NCI-H1105 treated with DMSO at 0.1 percent for 48 hours (cell line): Measurements from ENCODE around the gene RNU7-1.
"Not testable (repeated sequence)": the region's sequence is repeated elsewhere in the genome, so short reads cannot be mapped to it uniquely, and the experiment has no call there.

Experiments used
- DNase-seq: peaks from one replicate; lab custom pipeline; 2025; lab: John Stamatoyannopoulos, UW

The RNU7-1 gene

DNA sequence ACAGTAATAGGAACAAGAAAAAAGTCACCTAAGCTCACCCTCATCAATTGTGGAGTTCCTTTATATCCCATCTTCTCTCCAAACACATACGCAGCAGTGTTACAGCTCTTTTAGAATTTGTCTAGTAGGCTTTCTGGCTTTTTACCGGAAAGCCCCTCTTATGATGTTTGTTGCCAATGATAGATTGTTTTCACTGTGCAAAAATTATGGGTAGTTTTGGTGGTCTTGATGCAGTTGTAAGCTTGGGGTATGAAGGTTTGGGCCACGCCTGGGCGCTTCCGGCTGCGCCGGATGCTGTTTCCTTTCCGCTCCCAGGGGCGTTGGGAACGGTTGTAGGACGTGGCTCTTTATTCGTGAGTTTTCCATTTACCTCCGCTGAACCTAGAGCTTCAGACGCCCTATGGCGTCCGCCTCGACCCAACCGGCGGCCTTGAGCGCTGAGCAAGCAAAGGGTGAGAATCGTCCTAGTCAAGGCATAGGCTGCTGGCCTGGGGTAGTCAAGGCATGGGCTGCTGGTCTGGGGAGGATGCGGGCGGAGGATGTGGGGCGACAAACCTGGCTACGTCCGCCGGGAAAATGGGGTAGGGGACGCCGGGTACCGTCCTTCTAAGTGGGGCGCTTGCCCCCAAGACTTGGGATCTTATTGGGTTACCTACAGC lies at the start of gene RNU7-1, which contains the start of gene C12orf57:
RNU7-1 (plus strand) TSS at position 95 of the 659 bp plus-strand sequence.
C12orf57 (plus strand) TSS at position 301 of the 659 bp plus-strand sequence; CDS start at position 401, 100 bp downstream.
- peak; percentile 95 for DNase-seq

DNA sequence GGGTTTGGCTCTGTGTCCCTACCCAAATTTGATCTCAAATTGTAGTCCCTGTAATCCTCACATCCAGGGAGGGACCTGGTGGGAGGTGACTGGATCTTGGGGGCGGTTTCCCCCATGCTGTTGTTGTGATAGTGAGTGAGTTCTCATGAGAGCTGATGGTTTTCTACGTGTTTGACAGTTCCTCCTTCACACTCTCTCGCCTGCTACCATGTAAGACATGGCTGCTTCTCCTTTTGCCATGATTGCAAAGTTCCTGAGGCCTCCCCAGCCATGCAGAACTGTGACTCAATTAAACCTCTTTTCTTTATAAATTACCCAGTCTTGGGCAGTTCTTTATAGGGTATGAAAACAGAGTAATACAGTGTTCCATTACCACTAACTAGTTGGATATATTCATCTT lies 49.3 kb upstream of the RNU7-1 start:
- no peak for DNase-seq

DNA sequence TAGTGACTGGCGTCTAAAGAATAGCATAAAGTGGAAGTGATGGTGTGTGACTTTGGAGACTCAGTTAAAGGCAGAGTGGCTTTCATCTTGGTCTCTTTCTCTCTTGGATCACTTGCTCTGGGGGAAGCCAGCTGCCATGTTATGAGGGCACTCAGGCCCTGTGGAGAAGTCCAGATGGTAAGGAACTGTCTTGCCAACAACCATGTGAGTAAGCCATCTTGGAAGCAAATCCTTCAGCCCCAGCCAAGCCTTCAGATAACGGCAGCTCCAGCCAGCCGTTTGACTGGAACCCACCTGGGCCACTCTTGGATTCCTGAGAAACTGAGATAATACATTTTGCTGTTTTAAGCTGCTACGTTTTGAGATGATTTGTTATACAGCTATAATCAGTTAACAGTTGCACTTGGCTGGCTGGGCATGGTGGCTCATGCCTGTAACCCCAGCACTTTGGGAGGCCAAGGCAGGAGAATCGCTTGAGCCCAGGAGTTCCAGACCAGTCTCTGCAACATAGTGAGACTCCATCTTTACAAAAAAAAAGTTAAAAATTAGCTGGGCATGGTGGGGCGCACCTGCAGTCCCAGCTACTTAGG lies 46.7 kb upstream of the RNU7-1 start:
- no peak for DNase-seq

DNA sequence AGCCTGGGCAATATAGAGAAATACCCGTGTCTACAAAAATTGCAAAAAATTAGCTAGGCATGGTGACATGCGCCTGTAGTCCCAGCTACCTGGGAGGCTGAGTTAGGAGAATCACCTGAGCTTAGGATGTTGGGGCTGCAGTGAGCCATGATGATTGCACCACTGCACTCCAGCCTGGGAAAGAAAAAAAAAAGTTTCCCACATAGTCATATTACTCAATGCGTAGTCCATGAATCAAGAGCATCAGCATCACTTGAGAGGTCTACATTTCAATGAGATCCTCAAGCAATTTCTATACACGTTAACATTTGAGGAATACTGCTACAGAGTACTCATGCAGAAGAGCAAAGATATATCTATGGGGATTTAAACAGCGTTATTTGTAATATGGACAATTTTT lies 44.2 kb upstream of the RNU7-1 start:
- DNase-seq: no peak

DNA sequence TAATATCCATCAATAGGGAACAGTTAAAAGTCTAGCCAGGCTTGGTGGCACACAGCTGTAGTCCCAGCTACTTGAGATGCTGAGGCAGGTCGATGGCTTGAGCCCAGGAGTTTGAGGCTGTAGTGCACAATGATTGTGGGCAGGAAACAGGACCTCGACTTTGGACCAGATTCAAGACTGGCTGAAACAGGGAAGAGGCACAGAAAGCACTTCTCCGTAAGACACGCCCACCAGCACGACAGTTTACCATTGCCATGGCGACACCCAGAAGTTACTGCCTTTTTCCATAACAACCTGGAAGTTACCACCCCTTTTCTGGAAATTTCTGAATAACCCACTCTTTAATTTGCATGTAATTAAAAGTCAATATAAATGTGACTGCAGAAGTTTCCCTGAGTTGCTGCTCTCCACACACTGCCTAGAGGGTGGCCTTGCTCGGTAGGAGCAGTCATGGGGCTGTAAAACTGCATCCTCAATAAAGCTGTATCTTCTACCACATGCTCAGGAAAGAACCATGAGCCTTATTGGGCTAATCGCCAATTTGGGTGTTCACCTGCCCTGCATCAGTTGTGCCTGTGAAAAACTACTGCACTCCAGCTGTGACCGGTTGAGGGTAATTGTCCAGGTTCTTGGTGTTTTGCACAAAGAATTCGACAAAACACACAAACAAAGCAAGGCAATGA lies 43.6 kb upstream of the RNU7-1 start:
- no peak for DNase-seq

DNA sequence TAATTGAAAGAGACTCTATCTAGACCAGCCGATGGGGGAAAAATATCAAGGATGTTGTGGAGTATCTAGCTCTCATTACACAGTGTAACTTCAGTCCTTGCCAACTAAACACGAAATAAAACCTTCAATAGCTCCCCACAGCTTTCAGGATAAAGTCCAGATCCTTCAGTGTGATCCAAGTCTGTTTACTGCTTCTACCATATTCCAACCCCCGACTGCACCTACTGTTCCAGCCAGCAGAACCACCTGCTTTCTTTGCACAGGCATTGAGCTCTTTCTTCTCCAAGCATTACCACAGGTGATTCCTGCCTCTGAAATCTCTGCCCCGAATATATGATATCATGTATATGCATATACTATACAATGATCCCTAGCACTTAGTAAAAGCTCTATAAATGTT lies 41.2 kb upstream of the RNU7-1 start:
- DNase-seq: no peak

DNA sequence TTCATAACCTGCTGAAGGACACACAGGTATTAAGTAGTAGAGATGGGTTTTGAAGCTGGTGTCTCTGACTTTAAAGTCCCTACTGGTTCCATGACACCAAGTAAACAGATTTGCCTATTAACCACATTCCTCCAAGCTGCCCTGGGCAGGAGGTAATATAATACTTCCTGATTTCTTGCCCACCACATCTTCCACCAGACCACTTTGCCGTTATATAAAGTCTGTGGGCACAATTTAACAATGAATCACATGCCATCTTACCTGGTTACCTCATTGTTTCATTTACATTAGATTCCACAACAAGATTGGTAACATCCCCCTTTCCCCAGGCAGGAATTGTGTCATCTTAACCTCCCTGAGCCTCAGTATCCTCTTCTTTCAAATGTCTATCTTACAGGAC lies 39.9 kb upstream of the RNU7-1 start:
- DNase-seq: no peak

DNA sequence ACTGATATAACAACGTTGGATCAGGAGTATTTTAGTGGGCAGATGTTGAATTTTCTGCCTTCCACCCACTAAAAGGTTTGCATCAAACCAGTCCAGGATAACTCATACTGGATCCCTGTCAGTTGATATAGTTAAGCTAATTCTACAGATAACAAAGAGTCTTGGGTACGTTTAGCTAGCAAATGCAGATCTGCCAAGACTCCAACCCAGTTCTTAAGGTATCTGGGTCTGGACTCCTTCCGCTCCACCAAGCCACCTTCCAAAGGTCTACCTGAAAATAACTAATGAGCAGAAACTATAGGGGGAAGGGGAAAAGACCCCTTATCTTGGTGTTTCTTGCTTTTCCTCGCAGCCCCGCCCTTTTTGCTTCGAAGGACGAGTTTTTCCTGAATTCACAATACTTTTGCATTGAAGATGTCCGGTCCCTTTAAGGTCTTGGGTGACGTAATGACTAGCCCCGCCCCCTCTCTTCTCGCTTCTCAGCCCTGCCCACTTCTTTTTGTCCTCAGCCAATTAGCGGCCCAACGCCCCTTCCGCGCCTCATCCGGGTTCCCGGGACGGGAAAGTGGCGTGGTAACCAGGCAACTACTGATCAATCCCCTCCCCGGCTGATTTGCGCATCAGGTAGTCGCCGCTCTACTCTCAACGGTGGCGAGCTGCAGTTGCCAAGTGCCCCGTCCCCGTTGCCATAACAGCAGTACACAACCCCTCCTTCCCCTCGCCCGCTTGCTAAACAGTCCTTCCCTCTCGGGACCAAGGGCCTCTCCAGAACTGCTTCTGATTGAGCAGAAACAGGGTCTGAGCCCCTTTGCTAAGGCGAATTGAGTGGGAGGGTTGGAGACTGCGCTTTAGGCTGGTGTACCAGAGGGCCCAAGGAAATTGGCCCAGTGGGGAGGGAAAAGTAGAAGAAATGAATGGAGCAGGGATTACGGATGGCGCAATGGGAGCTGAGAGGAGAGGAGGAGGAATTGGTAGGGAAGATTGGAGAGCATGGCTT lies 39.0 kb upstream of the RNU7-1 start, which contains the start of gene LRRC23:
LRRC23 (plus strand) TSS at position 543 of the 997 bp plus-strand sequence. CDS start 812 bp downstream, outside the sequence.
- DNase-seq: peak; percentile 98

DNA sequence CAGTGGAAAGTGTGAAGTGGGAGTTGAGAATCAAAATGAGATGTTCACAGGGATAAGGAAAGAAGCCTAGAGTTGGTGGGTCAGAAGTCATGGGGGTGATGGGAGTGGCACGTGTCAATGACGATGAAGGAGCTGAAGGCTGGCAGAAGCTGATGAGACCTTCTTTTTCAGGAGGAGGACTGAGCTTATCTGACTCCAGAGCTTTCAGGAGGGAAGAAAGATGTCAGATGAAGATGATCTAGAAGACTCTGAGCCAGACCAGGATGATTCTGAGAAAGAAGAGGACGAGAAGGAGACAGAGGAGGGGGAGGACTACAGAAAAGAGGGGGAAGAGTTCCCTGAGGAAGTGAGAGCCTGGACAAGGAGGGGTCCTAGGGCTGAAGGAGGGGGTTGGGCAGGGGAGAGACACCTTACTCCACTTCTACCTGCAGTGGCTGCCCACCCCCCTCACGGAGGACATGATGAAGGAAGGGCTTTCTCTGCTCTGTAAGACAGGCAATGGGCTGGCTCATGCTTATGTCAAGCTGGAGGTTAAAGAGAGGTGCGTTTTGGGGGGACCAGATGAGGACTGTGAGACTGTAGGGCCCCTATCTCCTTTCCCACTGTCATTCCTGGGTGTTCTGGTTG lies 38.1 kb upstream of the RNU7-1 start:
- DNase-seq: no peak

DNA sequence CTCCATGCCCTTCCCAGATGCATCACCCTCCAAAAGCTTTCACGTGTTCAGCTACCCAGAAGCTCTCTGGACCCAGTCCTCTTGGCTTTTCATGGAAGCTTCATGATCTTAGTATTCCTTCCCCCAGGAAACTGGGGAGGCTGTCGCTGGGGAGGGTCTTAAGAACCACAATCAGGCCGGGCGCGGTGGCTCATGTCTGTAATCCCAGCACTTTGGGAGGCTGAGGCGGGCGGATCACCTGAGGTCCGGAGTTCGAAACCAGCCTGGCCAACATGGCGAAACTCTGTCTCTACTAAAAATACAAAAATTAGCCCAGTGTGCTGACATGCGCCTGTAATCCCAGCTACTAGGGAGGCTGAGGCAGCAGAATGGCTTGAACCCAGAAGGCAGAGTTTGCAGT lies 35.5 kb upstream of the RNU7-1 start:
- not testable (repeated sequence) for DNase-seq

DNA sequence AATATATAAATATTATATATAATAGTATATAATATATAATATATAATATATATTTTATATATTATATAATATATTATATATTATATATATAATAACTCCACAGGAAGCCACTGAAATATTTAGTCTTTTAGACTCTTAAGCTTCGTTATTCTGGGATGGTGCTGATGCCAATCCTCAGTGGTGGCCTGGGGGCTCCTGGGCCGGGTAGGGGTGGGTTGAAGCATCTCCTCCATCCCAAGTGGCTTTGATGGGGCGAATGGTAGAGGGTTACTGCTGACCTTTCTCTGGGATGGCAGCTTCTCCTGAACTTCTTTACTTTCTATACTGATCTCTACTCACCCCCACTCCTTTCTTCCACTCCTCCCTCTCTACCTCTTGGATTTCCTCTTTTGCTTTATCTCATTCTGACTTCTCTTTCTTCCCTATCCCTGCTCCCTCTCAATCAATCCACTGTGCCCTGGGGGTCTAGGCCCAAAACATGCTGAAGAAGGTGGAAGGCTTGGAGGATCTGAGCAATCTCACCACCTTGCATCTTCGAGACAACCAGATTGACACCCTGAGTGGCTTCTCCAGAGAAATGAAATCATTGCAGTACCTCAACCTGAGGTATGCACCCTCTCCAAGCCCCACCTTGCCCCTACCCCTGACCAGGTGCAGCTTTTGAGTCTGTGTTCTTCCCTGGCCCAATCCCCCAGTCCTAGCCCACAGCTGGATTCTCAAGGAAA lies 34.0 kb upstream of the RNU7-1 start:
- no peak for DNase-seq

DNA sequence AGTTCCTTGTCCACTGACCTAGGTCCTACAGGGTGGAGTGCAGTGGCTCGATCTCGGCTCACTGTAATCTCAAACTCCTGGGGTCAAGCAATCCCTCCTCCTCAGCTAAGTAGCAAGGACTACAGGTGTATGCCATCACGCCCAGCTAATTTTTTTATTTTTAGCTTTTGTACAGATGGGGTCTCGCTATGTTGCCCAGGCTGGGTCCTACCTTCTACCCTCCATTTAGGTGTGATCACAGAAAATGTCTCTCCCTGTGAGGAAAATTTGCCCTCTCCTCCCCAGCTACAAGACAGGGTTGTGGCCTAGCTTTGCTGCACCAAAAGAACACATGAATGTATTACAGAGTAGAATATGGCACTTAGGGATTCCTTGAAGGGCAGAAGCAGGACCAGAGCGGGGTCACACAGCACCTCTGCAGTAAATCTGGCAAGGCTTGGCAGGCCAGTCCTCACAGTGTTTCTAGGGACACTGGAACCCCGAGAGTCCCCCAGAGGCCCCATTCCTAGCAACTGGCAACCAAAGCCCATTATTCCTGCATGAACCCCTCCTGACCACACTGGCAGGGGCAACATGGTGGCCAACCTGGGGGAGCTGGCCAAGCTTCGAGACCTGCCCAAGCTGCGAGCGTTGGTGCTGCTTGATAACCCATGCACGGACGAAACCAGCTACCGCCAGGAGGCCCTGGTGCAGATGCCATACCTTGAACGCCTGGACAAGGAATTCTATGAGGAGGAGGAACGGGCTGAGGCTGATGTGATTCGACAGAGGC lies 31.3 kb upstream of the RNU7-1 start:
- DNase-seq: no peak

DNA sequence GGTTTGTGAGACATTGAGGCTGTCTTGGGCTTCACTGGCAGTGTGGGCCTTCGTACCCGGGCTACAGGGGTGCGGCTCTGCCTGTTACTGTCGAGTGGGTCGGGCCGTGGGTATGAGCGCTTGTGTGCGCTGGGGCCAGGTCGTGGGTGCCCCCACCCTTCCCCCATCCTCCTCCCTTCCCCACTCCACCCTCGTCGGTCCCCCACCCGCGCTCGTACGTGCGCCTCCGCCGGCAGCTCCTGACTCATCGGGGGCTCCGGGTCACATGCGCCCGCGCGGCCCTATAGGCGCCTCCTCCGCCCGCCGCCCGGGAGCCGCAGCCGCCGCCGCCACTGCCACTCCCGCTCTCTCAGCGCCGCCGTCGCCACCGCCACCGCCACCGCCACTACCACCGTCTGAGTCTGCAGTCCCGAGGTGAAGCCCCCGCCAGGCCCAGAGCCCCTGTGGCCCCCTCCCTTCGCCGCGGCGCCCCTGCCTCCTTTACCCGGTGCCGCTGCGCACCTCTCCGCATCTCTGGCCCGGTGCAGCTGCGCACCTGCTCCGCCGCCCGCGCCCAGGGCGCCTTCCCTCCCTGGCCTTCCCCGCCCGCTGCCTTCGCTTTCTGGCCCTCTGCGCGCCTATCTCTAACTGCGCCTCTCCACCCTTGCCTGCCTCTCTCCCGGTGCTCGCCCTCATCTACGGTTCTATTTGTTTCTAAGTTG lies 29.2 kb upstream of the RNU7-1 start, which contains the start of gene ENO2:
ENO2 (plus strand) TSS at position 335 of the 701 bp plus-strand sequence. CDS start 1,253 bp downstream, outside the sequence.
- DNase-seq: peak; percentile 64

DNA sequence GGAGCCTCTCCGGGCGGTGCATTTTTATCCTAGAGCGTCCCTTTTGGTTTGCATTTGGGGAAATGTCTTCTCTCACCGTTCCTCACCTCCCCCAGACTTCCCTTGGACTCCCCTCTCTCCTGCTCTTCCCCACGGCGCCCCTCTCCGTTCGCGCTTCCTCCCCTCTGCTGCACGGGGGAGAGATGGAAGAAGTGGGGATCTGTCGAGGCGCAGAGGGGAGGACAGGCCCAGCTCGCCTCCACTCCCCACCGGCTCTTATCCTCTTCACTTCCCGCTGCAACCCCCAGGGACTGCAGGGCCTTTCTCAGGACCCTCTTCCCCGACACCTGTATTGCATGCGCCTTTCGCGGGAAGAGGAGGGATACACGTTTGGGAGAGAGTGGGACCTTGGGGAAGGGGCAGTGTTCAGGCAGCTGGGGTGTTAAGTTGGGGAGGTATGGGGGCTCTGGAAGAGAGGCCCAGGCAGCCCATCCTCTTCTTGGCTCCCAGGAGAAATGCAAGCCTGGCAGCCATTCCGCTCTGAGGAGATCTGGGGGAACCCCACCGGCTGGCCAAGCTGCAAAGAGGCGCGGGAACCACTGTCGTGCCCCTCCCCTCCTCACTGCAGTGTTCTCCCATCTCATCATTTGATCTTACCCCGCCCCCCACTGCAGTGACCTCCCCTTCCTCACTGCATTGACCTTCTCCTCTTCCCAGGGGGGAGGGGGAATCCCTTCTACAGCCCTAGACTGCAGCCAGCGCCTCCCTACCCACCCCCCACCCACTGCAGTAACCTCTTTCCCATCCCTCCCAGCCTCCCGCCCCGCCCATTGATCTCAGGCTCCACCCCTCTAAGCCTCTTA lies 28.4 kb upstream of the RNU7-1 start:
- no peak for DNase-seq

DNA sequence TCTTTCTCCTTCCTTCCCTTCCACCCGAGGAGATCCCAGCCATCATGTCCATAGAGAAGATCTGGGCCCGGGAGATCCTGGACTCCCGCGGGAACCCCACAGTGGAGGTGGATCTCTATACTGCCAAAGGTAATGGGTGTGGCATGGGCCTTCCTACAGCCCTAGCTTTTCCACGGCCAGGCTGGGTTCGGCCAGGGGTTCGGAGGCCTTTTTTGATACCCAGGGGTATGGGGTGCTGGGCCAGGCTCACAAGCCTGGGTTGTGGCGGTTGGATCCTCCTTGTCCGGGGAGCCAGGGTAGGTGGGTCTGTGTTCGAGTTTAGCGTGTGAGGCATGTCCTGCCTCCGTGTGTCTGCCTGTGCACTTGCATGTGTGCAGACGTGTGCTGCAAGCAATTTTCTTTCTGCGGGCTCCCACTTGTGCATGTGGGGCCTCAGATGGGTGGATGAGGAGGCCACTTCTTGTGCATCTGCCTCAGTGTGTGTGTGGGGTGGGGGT lies 27.8 kb upstream of the RNU7-1 start:
- DNase-seq: no peak

DNA sequence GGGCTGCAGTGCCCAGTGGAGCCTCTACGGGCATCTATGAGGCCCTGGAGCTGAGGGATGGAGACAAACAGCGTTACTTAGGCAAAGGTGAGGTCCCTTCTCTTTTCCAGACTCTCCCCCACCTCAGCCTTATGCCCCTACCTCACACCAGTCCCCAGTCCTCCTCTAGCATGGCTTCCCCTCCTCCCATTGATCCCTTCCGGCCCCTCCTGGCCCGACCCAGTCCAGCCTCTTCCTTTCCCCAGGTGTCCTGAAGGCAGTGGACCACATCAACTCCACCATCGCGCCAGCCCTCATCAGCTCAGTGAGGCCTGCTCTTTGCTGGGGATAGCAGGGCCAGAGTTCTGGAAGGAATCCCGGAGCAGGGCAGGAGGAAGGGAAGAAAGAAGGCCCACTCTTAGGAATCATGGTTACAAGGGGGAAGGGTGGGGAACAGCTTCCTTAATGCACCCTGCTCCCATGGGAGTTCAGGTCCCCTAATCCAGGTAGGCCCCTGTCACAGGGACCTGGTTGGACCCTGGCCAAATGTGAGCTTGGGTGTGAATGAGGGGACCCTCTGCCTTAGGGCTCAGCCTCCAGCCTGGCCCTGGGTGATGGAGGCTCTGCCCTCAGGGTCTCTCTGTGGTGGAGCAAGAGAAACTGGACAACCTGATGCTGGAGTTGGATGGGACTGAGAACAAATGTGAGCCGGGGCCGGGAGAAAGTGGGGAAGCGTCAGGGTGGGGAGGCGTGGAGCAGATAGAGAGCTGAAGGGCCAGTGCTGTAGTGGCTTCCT lies 27.0 kb upstream of the RNU7-1 start:
- DNase-seq: no peak
